Esophagus squamous epithelium (tissue), 5 donors: ENCODE results near the gene SFMBT1. TPM values are rescaled to one million over a fixed set of nuclear protein-coding genes. Genes with fewer than 3 reads are reported as not detected.

ENCODE experiments used
- DNase-seq: peaks from one replicate; lab custom pipeline; 2025; lab: John Stamatoyannopoulos, UW
- H3K27ac ChIP-seq, 4 donors: fragments of 200-600 bp; sonication (generic); one replicate each; pipeline ENCODE4 v1.5.1; 2016 to 2019; ENCODE audit warnings: mild to moderate bottlenecking in 1 of 4
- H3K27me3 ChIP-seq, 4 donors: fragments of 200-600 bp; sonication (generic); 1 replicate in 3 of 4; 2 replicates in 1 of 4; pipeline versions ENCODE4 v1.5.1 to v1.6.0; 2017 to 2021; ENCODE audit warnings: antibody characterized with exemption in 1 of 4
- H3K36me3 ChIP-seq, 3 donors: fragments of 200-600 bp; sonication (generic); one replicate each; pipeline ENCODE4 v1.5.1; 2016 to 2019
- H3K4me1 ChIP-seq, 3 donors: fragments of 200-600 bp; sonication (generic); one replicate each; pipeline ENCODE4 v1.5.1; 2017 to 2019
- H3K4me3 ChIP-seq, 4 donors: fragments of 200-600 bp; sonication (generic); 1 replicate in 3 of 4; 2 replicates in 1 of 4; pipeline ENCODE4 v1.5.1; 2016 to 2019; ENCODE audit warnings: mild to moderate bottlenecking in 2 of 4, moderate library complexity in 1 of 4
- H3K9me3 ChIP-seq, 3 donors: fragments of 200-600 bp; sonication (generic); one replicate each; pipeline ENCODE4 v1.5.1; 2016 to 2019
- CTCF ChIP-seq, 6 experiments: fragments of 450-650 bp in 4 of 6; fragments of 200-600 bp in 2 of 6; sonication (generic) in 2 of 6; IDR thresholded peaks; one replicate each; pipeline ENCODE4 v1.5.1; 2016 to 2019; ENCODE audit warnings: antibody characterized with exemption in 6 of 6, mild to moderate bottlenecking in 4 of 6, moderate library complexity in 4 of 6
- POLR2A ChIP-seq, 4 donors: fragments of 450-650 bp; IDR thresholded peaks; one replicate each; pipeline ENCODE4 v1.6.1; 2017; ENCODE audit warnings: antibody characterized with exemption in 4 of 4, mild to moderate bottlenecking in 4 of 4, moderate library complexity in 3 of 4
- WGBS, 2 donors: methylation state at CpG; one replicate each; pipeline ENCODE4 v1.1.5; 2018; 5-methylcytosine and 5-hydroxymethylcytosine counted together
- intact Hi-C: fragments of 100-400 bp; cut with DNase I; formaldehyde crosslinking; loops from one replicate; pipeline ENCODE4 v1.15.0; 2022
- total RNA-seq, 4 donors: library from RNA; depleted of rRNA; stranded (reverse); fragments of >200 nt; gene quantifications; one replicate each; pipeline ENCODE4 v1.1.0, GENCODE V29; 2016
- donor health status: DM: yes; HTN: yes; CAD: no.

The SFMBT1 gene
- total RNA-seq, 4 donors from 2014 or later: 6.6 to 26.7 (median 9.4) TPM

DNA sequence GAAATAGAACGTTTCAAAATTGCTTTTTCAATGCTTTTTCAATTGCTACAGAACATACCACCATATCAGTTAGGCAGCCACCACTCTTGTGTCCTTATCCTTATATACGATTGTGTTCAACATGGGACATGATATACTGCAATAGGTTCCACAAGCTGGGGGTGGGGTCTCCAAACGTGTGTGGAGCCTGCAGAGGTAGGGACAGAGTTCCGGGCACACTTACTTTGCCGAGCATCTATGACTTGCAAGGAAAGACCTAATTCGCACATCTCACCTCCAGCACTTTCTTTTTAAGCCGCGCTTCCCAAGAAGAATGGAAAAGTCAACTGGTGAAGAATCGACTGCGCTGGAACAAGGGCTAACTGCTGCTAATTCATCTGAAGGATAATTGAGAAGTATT, 39.6 kb upstream of the SFMBT1 start:
- no peak overlapping the region for H3K27ac ChIP-seq
- no peak overlapping the region for H3K4me3 ChIP-seq
- WGBS, 2 donors: 85 to 88% methylated on average over 10 of the region's 10 CpGs
- TF ChIP-seq POLR2A (IDR thresholded peaks at IDR 0.05): no peak
- TF ChIP-seq CTCF (IDR thresholded peaks at IDR 0.05): no peak
- peaks cover 0 to 24% (median 0%) of the 10 kb centered on the region in 3 donors for H3K36me3 ChIP-seq
- H3K4me1 ChIP-seq: peaks cover 3 to 45% (median 27%) of the 10 kb centered on the region in 3 donors
- H3K27me3 ChIP-seq: no peaks in the 10 kb centered on the region
- intact Hi-C loops: no loop called here
- no peaks in the 10 kb centered on the region for H3K9me3 ChIP-seq
- DNase-seq: no peak

DNA sequence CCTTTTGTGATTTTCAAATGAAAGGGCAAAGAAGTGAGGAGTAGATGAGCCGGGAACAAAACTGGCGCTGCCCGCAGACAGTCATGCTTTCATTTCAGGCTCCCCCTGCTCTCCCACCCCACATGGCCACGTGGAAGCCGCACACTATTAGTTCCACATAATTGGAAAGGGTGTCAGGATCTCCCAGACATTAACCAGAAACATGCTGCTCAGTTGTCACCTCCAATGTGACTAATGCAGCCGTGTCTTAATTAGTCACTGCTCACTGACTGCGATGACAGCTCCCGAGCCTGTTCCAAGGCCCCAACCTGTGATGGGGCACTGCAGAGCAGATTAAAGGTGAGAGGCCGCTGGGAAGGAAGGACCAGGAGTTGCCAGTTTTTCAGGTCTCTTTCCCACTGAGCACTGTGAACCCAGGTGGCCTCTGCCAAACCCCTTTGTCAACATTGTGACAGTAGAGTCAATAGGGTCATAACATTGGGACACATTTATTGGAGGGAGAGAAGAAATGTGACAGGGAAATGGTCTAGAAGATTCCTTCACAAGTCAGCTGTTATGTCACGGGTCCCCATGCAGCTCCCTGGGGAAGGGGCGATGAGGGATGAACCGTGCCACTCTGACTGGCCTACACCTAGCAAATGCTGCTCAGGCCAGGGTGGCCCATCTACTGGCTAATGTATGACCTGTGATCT, 38.6 kb upstream of the SFMBT1 start:
- no peaks in the 10 kb centered on the region for H3K27me3 ChIP-seq
- 55 to 70% methylated on average over 3 to 9 of the region's 12 CpGs for WGBS, 2 donors
- peak overlapping the region in 2 of 4 donors; percentile 34 to 44 for H3K27ac ChIP-seq
- no peaks in the 10 kb centered on the region for H3K9me3 ChIP-seq
- no peak for DNase-seq
- H3K4me1 ChIP-seq: peaks cover 3 to 35% (median 17%) of the 10 kb centered on the region in 3 donors
- peaks cover 0 to 14% (median 0%) of the 10 kb centered on the region in 3 donors for H3K36me3 ChIP-seq
- no peak overlapping the region for H3K4me3 ChIP-seq
- intact Hi-C loops: no loop called here
- TF ChIP-seq POLR2A (IDR thresholded peaks at IDR 0.05): no peak
- no peak for TF ChIP-seq CTCF (IDR thresholded peaks at IDR 0.05)

DNA sequence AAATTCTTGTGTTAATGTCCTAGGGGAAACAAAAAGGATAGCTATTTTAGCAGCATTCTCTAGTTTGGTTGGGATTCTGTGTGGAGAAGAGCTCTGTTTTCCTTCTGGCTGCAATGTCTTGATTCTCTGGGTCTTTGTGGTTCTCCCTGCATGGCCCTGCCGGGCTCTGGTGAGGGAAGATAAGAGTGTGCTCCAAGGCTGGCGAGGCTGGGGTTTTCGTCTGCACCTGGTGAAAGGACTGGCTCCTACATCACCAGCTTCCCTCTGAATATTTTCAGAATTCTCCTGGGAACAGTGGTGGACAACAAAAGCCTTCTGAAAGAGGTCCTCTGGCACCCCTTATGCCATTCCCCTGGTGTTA, 38.1 kb upstream of the SFMBT1 start:
- DNase-seq: no peak
- H3K27ac ChIP-seq: peak overlapping the region in 2 of 4 donors; percentile 6 to 38
- TF ChIP-seq POLR2A (IDR thresholded peaks at IDR 0.05): no peak
- TF ChIP-seq CTCF (IDR thresholded peaks at IDR 0.05): no peak
- 50 to 69% methylated on average over 3 of the region's 3 CpGs for WGBS, 2 donors
- no peaks in the 10 kb centered on the region for H3K27me3 ChIP-seq
- no peaks in the 10 kb centered on the region for H3K9me3 ChIP-seq
- peaks cover 3 to 29% (median 12%) of the 10 kb centered on the region in 3 donors for H3K4me1 ChIP-seq
- peaks cover 0 to 13% (median 0%) of the 10 kb centered on the region in 3 donors for H3K36me3 ChIP-seq
- H3K4me3 ChIP-seq: no peak overlapping the region
- intact Hi-C loops: no loop called here

DNA sequence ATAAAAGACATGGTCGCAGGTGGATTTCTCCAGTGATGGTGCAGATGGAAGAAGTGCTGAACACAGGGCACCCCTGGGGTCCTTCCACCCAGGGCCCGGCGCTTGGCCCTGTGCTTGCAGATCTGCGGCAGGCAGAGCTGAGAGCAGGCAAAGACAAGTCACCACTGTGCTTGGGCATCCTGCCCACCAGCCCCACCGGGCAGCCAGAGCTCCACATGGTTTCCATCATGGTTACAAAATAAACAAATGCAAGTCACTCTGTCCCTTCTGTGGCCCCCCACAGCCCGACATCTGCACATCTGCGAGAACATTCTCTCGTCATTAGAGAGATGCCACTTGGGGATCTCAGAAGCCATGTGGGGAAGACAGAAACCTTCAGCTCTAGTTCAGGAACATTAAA, 37.6 kb upstream of the SFMBT1 start:
- peak overlapping the region in 1 of 4 donors; percentile 38 for H3K27ac ChIP-seq
- 35 to 75% methylated on average over 2 to 4 of the region's 8 CpGs for WGBS, 2 donors
- peaks cover 0 to 13% (median 0%) of the 10 kb centered on the region in 3 donors for H3K36me3 ChIP-seq
- no peak overlapping the region for H3K4me3 ChIP-seq
- no peaks in the 10 kb centered on the region for H3K27me3 ChIP-seq
- DNase-seq: no peak
- peaks cover 3 to 29% (median 11%) of the 10 kb centered on the region in 3 donors for H3K4me1 ChIP-seq
- intact Hi-C loops: no loop called here
- H3K9me3 ChIP-seq: no peaks in the 10 kb centered on the region
- TF ChIP-seq CTCF (IDR thresholded peaks at IDR 0.05): no peak

GRCh38 chr3:53082736-53083135, 36.9 kb upstream of the SFMBT1 start:
- WGBS, 2 donors: 70 to 90% methylated on average over 7 to 8 of the region's 8 CpGs
- H3K27ac ChIP-seq: no peak overlapping the region
- TF ChIP-seq CTCF (IDR thresholded peaks at IDR 0.05) (no peak), POLR2A (IDR thresholded peaks at IDR 0.05) (no peak)
- no peaks in the 10 kb centered on the region for H3K27me3 ChIP-seq
- peaks cover 0 to 9% (median 0%) of the 10 kb centered on the region in 3 donors for H3K36me3 ChIP-seq
- H3K9me3 ChIP-seq: no peaks in the 10 kb centered on the region
- no peak overlapping the region for H3K4me3 ChIP-seq
- DNase-seq: no peak
- intact Hi-C loops: no loop called here
- H3K4me1 ChIP-seq: peaks cover 3 to 29% (median 11%) of the 10 kb centered on the region in 3 donors
